Natural killer cell (primary cell): ENCODE data around the gene OR10J4. TPM values are rescaled to one million over a fixed set of nuclear protein-coding genes. Genes with fewer than 3 reads are reported as not detected.

Experiments used
- ATAC-seq, 3 donors: fragments of 150-1000 bp in 2 of 3; fragments of 200-7000 bp in 1 of 3; cut with Tn5 transposase; 1 replicate in 1 of 3; 2 replicates in 2 of 3; pipeline ENCODE4 v1.10.0; 2021; ENCODE audit warnings: mild to moderate bottlenecking in 2 of 3, moderate library complexity in 2 of 3
- DNase-seq, 2 donors: peaks; one replicate each; pipeline versions ENCODE4 v3.0.0 to v3.0.0-alpha.2; 2013 to 2021; ENCODE audit warnings: mixed read lengths in 1 of 2
- H3K27ac ChIP-seq: one replicate; pipeline ENCODE4 v1.5.1; 2013; ENCODE audit warnings: mild to moderate bottlenecking, low read length
- H3K27me3 ChIP-seq: one replicate; pipeline ENCODE4 v1.6.1; 2013; ENCODE audit warnings: low read length; ENCODE audit not compliant: control insufficient read depth, insufficient read depth
- H3K36me3 ChIP-seq: one replicate; pipeline ENCODE4 v1.6.1; 2013; ENCODE audit warnings: low read length; ENCODE audit not compliant: control insufficient read depth, insufficient read depth
- H3K4me1 ChIP-seq: one replicate; pipeline ENCODE4 v1.6.1; 2013; ENCODE audit warnings: low read length; ENCODE audit not compliant: control insufficient read depth, insufficient read depth
- H3K4me3 ChIP-seq: one replicate; pipeline ENCODE4 v1.5.1; 2013; ENCODE audit warnings: low read length
- H3K9me3 ChIP-seq: one replicate; pipeline ENCODE4 v1.6.1; 2013; ENCODE audit warnings: low read length; ENCODE audit not compliant: control insufficient read depth, insufficient read depth
- H3K27ac Mint-ChIP-seq, 2 donors: one replicate each; pipeline ENCODE4 v1.8.0; 2022; ENCODE audit warnings: mild to moderate bottlenecking in 2 of 2, mixed read lengths in 2 of 2, moderate library complexity in 1 of 2
- H3K27me3 Mint-ChIP-seq, 2 donors: one replicate each; pipeline ENCODE4 v1.8.0; 2022; ENCODE audit warnings: low read depth in 2 of 2, mixed read lengths in 2 of 2
- H3K36me3 Mint-ChIP-seq: one replicate; pipeline ENCODE4 v1.8.0; 2022; ENCODE audit warnings: mixed read lengths
- H3K4me1 Mint-ChIP-seq, 2 donors: one replicate each; pipeline ENCODE4 v1.8.0; 2022; ENCODE audit warnings: mixed read lengths in 2 of 2
- H3K4me3 Mint-ChIP-seq: one replicate; pipeline ENCODE4 v1.8.0; 2022; ENCODE audit warnings: mild to moderate bottlenecking, moderate library complexity, mixed read lengths
- H3K9me3 Mint-ChIP-seq, 2 donors: one replicate each; pipeline ENCODE4 v1.8.0; 2022; ENCODE audit warnings: mixed read lengths in 2 of 2
- WGBS: methylation state at CpG from one replicate; pipeline ENCODE4 v1.1.7; 2013; ENCODE audit warnings: missing lambda C conversion rate; ENCODE audit not compliant: insufficient coverage; 5-methylcytosine and 5-hydroxymethylcytosine counted together
- intact Hi-C: fragments of 100-400 bp; cut with micrococcal nuclease; formaldehyde crosslinking; loops from one replicate; pipeline ENCODE4 v1.14.2; 2022
- total RNA-seq, 4 donors: library from RNA; stranded (reverse); fragments of 120-200 nt in 1 of 4; gene quantifications; one replicate each; pipeline versions ENCODE4 v1.2.3 to v1.2.4, GENCODE V29; 2013 to 2022
- TF ChIP-seq, protein P1 (sequence below): fragments of 200-600 bp; IDR thresholded peaks from one replicate; pipeline ENCODE4 v1.8.0; 2022; ENCODE audit warnings: antibody characterized with exemption

Gene OR10J4
- total RNA-seq, 3 donors from 2014 or later (not counting 1 experiment from before 2014, with no cell fraction given): not detected

DNA sequence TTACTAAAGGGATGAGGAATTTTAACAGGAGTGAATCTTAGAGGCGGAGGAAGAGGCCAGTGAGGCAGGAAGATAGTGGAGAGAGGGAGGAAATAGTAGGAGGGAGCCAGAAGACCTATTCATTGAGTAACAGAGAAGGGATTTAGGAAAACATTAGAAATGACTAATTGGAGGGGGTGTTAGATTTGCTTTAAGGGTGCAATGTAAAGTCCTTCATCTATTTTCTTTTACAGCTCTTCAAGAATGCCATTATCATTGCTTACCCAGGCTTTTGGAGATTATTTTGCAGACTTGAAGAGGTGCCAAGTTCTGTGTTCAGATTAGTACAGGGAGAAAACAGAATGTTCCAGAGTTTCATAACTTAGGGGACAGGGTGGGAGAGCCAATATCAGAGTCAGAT lies 41.3 kb downstream of the OR10J4 start:
- no peak overlapping the region for H3K4me3 Mint-ChIP-seq
- no peaks in the 10 kb centered on the region for H3K4me1 Mint-ChIP-seq
- no peaks in the 10 kb centered on the region for H3K36me3 Mint-ChIP-seq
- Histone ChIP-seq H3K9me3 (no peaks in the 10 kb centered on the region), H3K27ac (no peak overlapping the region), H3K36me3 (no peaks in the 10 kb centered on the region), H3K27me3 (no peaks in the 10 kb centered on the region), H3K4me3 (no peak overlapping the region), H3K4me1 (no peaks in the 10 kb centered on the region)
- no peak for ATAC-seq
- no peaks in the 10 kb centered on the region for H3K9me3 Mint-ChIP-seq
- DNase-seq: no peak
- intact Hi-C loops: no loop called here
- WGBS: 93% methylated on average over 1 of the region's 1 CpG
- peaks cover 13 to 21% of the 10 kb centered on the region in 2 donors for H3K27me3 Mint-ChIP-seq
- no peak overlapping the region for H3K27ac Mint-ChIP-seq
- TF ChIP-seq, protein P1, sequence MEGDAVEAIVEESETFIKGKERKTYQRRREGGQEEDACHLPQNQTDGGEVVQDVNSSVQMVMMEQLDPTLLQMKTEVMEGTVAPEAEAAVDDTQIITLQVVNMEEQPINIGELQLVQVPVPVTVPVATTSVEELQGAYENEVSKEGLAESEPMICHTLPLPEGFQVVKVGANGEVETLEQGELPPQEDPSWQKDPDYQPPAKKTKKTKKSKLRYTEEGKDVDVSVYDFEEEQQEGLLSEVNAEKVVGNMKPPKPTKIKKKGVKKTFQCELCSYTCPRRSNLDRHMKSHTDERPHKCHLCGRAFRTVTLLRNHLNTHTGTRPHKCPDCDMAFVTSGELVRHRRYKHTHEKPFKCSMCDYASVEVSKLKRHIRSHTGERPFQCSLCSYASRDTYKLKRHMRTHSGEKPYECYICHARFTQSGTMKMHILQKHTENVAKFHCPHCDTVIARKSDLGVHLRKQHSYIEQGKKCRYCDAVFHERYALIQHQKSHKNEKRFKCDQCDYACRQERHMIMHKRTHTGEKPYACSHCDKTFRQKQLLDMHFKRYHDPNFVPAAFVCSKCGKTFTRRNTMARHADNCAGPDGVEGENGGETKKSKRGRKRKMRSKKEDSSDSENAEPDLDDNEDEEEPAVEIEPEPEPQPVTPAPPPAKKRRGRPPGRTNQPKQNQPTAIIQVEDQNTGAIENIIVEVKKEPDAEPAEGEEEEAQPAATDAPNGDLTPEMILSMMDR: no peak

DNA sequence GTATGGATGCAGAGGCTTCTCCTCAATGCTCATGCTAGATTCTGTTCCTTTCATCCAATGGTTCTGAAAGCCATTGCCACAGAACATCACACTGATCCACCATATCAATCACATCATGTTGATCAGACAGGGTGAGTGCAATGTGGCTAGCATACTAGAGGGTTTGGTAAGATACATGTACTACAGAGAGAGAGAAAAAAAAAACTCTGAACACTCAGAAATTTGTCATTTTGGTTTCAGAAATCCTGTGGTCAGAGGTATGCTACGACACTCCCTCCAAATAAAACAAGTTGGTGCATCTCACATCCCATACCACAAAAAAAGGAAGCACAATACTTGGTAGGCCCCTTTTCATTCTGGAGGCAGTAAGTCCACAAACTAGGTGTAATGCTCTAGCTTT lies 42.9 kb downstream of the OR10J4 start:
- intact Hi-C loops: no loop called here
- WGBS: 38% methylated on average over 1 of the region's 1 CpG
- TF ChIP-seq, protein P1: no peak
- H3K4me3 Mint-ChIP-seq: no peak overlapping the region
- Histone ChIP-seq H3K36me3 (no peaks in the 10 kb centered on the region), H3K27ac (no peak overlapping the region), H3K4me1 (no peaks in the 10 kb centered on the region), H3K9me3 (no peaks in the 10 kb centered on the region), H3K27me3 (no peaks in the 10 kb centered on the region), H3K4me3 (no peak overlapping the region)
- ATAC-seq (no peak), DNase-seq (no peak)
- no peaks in the 10 kb centered on the region for H3K9me3 Mint-ChIP-seq
- H3K27me3 Mint-ChIP-seq: peaks cover 8 to 17% of the 10 kb centered on the region in 2 donors
- H3K4me1 Mint-ChIP-seq: no peaks in the 10 kb centered on the region
- H3K27ac Mint-ChIP-seq: no peak overlapping the region
- H3K36me3 Mint-ChIP-seq: no peaks in the 10 kb centered on the region

Other genes with a start within 250 kb of the OR10J4 start
- not detected for gene ACKR1, start 227.3 kb upstream of the OR10J4 start, total RNA-seq
- 100 to 1,000 TPM in 1 of 3 donors, 1 to 10 TPM in 2; 6.5 to 154 (median 7.0) TPM for gene FCER1A, start 129.9 kb upstream of the OR10J4 start, total RNA-seq
- gene OR10J1, start 7.5 kb downstream of the OR10J4 start, total RNA-seq: not detected
- not detected for gene OR10J5, start 103.8 kb downstream of the OR10J4 start, total RNA-seq
- not detected for gene APCS, start 155.6 kb downstream of the OR10J4 start, total RNA-seq